GM19438 (cell line): ENCODE data around the gene NUS1.
"Not testable (repeated sequence)": the region's sequence is repeated elsewhere in the genome, so short reads cannot be mapped to it uniquely, and the experiment has no call there.

ENCODE experiments used
- ATAC-seq: cut with Tn5 transposase; IDR thresholded peaks from one replicate; pipeline ENCODE4 v1.9.1; 2021; ENCODE audit warnings: low read depth; ENCODE audit not compliant: unreplicated experiment

The NUS1 gene

GRCh38 chr6:117706936-117707509 lies 31.8 kb downstream of the NUS1 start:
- not testable (repeated sequence) for ATAC-seq

- ATAC-seq = no peak
Measured at GRCh38 chr6:117711369-117711768, 36.1 kb downstream of the NUS1 start.

GRCh38 chr6:117718895-117719294 lies 43.6 kb downstream of the NUS1 start:
- no peak for ATAC-seq

- not testable (repeated sequence) for ATAC-seq
Measured at GRCh38 chr6:117721520-117721919, 46.3 kb downstream of the NUS1 start.

GRCh38 chr6:117728626-117729025 lies 53.4 kb downstream of the NUS1 start:
- no peak for ATAC-seq

- ATAC-seq = no peak
Measured at GRCh38 chr6:117729613-117730012, 54.3 kb downstream of the NUS1 start.

GRCh38 chr6:117733341-117733740 lies 58.1 kb downstream of the NUS1 start:
- ATAC-seq = no peak

- no peak for ATAC-seq
Measured at GRCh38 chr6:117739869-117740268, 64.6 kb downstream of the NUS1 start.

GRCh38 chr6:117740605-117741004 lies 65.3 kb downstream of the NUS1 start:
- no peak for ATAC-seq

- not testable (repeated sequence) for ATAC-seq
Measured at GRCh38 chr6:117750675-117751074, 75.4 kb downstream of the NUS1 start.
